Stimulated activated CD4-positive, alpha-beta T cell treated with anti-CD3 and anti-CD28 coated beads, Interleukin-15, amount 100 ng/mL, for 24 hours (primary cell): ENCODE data around the gene CCR5.
"Not testable (repeated sequence)": the region's sequence is repeated elsewhere in the genome, so short reads cannot be mapped to it uniquely, and the experiment has no call there.

Experiments used
- DNase-seq: peaks from one replicate; pipeline ENCODE4 v3.0.0-alpha.2; 2020

CCR5 gene

DNA sequence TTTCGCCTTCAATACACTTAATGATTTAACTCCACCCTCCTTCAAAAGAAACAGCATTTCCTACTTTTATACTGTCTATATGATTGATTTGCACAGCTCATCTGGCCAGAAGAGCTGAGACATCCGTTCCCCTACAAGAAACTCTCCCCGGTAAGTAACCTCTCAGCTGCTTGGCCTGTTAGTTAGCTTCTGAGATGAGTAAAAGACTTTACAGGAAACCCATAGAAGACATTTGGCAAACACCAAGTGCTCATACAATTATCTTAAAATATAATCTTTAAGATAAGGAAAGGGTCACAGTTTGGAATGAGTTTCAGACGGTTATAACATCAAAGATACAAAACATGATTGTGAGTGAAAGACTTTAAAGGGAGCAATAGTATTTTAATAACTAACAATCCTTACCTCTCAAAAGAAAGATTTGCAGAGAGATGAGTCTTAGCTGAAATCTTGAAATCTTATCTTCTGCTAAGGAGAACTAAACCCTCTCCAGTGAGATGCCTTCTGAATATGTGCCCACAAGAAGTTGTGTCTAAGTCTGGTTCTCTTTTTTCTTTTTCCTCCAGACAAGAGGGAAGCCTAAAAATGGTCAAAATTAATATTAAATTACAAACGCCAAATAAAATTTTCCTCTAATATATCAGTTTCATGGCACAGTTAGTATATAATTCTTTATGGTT, at the start of gene CCR5:
Gene CCR5, plus strand, starts transcription at position 108 of the 680 bp plus-strand sequence. CDS start 1,957 bp downstream, outside the sequence.
- DNase-seq = peak; percentile 32

DNA sequence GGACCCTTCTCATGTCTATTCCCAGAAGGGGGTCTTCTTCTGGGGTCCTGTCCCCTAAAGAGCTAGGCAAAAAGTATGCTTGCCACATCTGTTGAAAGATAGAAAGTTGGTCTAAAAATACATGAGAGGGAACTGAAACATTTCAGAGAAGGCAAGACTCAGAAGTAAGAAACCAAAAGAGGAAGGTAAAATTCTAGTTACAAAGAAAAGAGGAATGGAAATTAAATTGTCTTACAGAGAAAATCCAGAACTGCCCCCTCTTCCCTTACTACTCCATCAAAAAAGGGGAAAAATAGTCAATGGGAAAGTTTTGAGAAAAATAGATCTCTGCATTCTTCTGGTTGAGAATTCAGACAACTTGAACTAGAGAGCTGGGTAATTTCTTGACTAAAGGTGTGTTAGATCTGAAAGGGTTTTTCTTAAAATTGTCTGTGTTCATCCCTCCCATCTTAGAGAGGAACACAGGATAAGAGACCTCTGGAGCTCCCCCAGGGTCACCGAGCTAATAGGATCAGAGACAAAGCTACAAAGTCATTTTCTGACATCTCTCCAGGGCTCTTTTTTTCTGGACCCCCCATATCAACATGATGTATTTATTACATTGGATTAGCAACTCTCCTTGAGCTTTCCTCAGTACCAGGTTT, 49.2 kb upstream of the CCR5 start:
- DNase-seq = no peak

DNA sequence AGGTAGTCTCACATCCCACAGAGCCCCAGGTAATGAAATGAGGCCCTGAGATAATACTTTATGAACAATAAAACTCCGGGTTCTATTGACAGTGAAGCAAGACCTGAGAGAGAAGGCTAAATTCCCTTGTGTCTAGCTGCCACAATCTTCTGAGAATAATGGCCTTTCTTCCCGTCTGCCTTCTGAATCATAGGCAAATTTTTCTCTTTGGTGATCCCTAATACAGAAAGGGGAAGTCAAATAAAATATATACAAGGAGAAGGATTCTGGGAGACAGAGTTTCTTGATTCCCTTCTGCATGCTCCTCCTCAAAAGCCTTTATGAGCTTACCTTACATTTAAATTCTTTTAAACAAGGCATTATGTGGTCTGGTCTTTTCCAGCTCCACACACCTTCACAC, 46.7 kb upstream of the CCR5 start:
- DNase-seq = no peak

DNA sequence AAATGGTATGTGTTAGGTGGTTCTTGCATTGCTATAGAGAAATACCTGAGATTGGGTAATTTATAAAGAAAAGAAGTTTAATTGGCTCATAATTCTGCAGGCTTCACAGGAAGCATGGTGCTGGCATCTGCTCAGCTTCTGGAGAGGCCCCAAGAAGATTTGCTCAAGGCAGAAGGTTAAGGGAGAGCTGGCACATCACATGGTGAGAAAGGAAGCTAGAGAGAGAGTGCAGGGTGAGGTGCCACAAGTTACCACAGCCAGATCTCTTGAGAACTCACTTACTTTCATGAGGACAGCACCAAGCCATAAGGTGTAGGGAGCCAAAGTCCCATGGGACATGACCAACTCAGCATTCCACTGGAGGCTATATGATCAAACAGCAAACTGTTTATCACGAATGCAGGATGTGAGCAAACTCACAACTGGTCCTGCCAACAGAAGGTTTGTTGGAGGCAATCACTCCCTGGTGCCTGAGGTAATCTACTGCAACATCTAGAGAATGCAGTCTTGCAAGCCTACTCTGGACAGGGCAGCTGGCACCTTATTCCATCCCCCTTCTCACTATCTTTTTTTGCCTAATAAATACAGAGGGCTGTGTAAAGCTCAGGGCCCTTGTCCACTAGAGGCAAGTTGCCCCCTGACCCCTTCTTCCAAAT, 45.0 kb upstream of the CCR5 start:
- no peak for DNase-seq

DNA sequence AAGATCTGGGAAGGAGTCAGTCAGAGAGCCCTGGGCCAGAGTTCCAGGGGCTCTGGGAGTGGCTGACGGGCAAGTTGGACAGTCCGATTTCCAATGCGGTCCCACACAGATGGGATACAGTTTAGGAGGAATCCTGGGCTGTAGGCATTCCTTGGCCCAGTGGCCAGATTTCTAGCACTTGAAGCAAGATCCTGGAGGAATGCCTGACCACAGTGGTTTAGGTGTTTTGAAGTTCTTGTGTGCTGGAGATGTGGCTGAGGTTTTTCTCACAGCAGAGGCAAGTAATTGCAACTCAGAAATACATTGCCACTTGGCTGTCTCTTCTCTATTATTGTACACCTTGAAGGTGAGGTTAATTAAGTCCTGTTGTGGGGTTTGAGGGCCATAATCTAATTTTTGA, 40.1 kb upstream of the CCR5 start:
- DNase-seq = not testable (repeated sequence)

DNA sequence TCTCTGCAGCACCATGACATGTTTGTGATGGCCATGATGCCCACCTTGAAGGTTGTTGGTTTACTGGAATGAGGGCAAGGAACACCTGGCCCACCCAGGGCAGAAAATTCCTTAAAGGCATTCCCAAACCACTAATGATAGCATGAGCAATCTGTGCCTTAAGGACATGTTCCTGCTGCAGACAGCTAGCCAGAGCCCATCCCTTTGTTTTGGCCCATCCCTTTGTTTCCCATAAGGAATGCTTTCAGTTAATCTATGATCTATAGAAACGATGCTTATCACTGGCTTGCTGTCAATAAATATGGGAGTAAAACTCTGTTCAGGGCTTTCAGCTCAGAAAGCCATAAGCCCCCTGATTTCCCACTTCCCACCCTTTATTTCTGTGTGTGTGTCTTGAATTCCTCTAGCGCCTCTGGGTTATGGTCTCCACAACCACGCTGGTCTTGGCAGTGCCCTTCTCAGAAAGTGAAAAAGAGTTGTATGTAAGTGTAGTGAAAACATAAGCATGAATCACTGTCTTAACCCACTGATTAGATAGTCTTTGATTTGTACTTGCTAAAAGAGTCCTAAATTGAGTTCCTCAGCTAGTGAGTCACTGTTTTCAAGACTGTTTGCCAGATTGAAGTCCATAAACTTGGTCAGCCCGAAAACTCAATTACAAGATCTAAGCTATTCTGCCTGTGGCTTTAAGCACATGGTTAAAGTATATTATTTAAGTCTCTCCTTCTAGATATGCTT, 35.8 kb upstream of the CCR5 start:
- DNase-seq = peak; percentile 25

DNA sequence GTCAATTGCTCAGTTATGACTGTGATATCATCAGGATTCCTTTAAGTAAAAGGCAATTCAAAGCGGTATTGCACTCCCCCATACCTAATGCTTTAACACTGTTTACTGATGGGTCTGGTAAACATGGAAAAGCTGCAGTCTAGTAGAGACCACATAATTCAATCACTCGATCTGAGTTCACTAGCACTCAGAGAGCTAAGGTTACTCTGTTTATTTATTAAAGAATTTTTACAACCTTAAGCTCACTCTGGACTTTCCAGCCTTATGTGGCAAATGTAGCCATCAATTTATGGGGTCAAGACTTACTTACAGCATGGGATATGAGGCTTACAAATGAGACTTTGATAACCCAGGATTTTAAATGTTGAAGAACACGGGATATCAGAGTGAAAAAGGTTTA, 35.2 kb upstream of the CCR5 start:
- no peak for DNase-seq

DNA sequence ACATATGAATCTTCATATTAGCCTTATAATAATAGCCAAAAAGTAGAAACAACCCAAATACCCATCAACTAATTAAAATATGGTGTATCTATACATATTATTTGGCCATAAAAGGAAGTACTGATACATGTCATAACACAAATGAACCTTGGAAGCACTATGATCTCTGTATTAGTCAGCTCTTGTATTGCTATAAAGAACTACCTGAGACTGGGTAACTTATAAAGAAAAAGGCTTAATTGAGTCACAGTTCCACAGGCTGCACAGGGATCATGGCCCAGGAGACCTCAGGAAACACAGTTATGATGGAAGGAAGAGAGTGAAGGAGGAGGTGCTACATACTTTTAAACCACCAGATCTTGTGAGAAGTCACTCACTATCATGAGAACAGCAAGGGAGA, 32.8 kb upstream of the CCR5 start:
- DNase-seq = no peak

DNA sequence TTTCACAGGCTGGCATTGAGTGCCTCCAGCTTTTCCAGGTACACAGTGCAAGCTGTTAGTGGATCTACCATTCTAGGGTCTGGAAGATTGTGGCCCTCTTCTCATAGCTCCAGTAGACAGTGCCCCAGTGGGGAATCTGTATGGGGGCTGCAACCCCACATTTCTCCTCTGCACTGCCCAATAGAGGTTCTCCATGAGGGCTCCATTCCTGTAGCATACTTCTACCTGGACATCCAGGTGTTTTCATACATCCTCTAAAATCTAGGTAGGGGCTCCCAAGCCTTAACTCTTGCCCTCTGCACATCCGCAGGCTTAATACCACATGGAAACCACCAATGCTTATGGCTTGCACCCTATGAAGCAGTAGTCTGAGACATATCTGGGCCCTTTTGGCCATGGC, 31.9 kb upstream of the CCR5 start:
- DNase-seq = no peak

DNA sequence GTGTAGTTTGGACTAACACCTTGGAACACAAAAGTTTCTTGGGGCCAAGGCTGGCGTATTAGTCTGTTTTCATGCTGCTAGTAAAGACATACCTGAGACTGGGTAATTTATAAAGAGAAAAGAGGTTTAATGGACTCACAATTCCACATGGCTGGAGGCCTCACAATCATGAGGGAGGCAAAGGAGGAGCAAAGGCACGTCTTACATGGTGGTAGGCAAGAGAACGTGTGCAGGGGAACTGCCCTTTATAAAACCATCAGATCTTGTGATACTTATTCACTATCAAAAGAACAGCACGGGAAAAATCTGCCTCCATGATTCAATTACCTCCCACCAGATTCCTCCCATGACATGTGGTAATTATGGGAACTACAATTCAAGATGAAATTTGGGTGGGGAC, 26.3 kb upstream of the CCR5 start:
- no peak for DNase-seq

DNA sequence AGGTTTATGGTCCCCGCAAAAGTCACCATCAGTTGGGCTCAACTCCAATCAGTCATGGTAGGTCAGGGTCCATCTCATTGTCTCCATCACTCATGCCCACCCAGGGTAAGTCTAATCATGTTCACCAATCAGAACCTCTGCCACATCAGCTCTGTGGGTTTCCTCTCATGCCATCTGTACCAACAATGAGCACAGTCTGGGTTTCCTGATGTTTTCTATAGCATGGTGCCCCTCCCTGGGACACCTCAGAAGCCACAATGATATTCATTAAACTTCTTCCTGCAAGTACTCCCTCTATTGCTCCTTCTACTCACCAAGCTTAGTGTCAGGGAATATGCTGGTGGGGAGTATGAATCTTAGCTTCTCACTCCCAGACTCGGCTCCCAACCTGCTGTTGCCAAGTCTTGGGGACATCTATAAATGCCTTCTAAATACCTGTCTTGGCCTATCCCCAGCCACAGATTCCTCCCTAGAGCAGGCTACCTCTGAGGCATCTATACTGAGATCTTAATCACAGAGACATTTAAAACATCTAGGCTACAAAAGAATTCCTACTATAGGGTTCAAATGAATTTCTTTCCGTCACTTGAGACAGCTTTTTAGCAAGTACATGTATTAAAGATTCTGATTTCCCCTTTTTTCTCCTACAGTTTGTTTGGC, 21.8 kb upstream of the CCR5 start:
- DNase-seq = no peak

DNA sequence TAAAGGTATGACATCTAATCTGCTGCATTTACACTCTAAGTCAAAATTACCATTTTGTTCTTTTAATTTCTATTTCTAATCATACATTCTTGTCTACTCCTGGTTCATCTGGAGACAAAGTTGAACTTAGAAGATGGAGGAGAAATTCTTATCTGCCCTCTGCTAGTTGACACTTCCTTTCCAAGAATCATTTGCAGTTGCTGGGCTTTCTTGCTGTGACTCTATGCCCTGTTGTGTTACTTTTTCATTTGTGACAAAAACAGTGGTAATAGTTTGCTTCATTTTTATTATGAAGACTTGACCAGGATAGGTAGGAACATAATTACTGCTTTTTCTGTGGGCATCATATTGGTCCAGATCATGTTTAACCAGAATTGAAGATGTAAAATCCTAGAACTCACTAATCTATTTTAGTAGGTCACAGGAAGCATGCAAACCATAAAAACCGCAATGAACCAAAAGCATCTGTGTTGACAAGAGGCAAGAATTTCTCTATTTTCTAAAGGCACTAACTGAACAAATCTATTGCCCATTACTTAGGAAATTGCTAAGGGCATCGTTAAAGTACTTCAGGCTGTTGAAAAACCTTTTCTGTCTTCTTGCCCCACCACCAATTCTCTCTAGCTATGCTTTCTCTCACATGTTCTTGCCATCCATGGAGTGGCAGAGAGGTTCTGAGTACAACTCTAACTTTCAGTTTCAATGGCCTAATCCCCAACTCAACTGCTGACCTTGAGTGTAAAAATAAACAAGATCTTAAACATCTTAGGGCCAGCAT, 21.1 kb upstream of the CCR5 start:
- no peak for DNase-seq

DNA sequence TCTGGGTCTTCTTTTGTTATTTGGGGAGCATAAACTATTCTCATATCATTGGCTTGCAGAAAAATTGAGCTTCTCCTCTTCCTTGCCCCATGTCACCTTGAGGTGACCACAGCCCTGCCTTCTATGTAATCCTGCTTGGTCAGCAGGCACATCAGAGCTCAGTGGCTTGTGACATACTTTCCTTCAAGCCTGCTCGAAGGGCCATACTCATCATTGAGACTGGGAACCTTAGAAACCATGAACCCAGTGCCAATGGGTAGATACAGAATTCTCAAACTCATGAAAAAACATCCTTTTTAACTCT, 20.5 kb upstream of the CCR5 start:
- DNase-seq = no peak

DNA sequence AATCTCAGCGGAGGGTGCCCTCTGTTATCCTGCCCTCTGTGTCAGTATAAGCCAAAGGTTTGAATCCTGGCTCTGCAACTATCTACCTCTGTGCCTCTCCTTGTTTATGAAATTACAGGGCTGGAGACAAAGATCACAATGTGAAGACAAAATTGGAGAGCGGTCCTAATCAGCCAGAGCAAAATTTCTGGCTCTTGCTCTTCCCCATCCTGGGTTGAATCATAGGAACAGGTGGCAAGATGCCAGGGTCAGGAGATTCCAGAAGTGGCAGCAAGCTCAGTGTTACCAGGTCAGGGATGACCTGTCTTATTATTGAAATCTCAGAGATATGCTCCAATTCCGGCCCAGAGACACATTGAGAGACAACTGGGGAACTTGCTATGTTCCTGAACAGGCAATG, 19.1 kb upstream of the CCR5 start:
- DNase-seq = no peak

DNA sequence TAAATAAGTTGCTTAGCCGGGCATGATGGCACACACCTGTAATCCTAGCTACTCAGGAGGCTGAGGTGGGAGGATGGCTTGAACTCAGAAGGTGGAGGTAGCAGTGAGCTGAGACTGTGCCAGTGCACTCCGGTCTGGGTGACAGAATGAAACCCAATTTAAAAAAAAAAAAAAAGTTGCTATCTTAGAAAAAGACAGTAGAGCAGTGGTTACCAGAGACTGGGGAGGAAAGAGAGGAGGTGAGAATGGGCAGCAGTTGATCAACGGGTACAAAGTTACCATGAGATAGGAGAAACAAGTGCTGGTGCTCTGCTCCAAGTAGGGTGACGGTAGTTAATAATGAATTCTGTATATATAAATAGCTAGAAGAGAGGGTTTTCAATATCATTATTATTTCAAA, 17.7 kb upstream of the CCR5 start:
- no peak for DNase-seq

DNA sequence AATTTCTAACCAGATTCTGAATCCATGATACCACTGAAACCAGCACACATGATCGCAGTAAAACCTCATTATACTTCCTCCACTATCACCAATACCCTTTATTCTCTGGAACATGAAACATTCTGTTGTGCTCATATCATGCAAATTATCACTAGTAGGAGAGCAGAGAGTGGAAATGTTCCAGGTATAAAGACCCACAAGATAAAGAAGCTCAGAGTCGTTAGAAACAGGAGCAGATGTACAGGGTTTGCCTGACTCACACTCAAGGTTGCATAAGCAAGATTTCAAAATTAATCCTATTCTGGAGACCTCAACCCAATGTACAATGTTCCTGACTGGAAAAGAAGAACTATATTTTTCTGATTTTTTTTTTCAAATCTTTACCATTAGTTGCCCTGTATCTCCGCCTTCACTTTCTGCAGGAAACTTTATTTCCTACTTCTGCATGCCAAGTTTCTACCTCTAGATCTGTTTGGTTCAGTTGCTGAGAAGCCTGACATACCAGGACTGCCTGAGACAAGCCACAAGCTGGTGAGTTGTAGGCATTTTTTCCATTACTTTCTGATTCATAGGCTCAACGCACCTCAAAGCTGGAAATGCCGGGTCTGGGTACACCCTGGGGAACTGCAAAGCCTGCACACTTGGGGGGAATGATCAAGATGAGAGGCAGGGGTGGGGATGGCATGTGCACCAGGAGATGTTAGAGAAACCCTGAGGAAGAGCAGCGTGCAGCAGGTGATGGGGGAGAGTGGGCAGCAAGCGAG, 16.9 kb upstream of the CCR5 start, which contains the start of gene CCR2:
Gene CCR2, plus strand, starts transcription at position 465 of the 764 bp plus-strand sequence. CDS start 3,417 bp downstream, outside the sequence.
- peak; percentile 57 for DNase-seq

DNA sequence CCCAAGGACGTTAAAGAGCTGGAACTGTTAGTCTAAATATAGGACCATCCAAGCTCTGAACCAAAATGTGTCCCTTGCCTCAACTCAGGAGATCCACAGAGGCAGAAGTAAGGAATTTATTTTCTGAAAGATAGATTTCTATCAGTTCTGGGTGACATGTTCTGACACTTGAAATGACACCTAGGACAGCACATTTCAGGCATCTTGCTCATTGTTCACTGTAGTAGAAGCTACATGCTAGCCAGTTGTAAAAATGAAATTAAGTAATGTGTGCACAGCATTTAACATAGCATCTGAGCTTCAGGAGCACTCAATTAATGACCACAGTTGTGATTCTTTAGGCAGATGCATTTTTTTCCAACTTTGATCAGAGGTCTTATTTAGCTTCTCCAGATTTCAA, 16.3 kb upstream of the CCR5 start:
- DNase-seq = no peak

DNA sequence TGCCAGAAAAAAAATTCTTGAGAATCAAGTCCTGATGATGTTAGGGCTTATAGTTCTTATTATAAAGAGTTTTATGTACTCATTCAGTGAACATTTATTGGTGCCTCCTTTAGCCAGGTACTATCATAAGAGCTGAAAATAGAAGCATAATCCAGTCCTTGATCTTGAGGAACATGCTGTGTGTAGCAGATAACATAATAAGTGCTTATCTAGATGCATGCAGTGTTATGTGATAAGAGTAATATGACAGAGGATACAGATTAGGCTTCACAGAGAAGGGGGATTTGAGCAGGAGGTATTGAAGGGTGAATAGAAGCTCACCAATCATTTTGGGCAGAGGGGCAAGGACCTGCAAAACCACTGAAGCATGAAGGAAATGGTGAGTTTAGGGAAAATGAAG, 15.8 kb upstream of the CCR5 start:
- no peak for DNase-seq

DNA sequence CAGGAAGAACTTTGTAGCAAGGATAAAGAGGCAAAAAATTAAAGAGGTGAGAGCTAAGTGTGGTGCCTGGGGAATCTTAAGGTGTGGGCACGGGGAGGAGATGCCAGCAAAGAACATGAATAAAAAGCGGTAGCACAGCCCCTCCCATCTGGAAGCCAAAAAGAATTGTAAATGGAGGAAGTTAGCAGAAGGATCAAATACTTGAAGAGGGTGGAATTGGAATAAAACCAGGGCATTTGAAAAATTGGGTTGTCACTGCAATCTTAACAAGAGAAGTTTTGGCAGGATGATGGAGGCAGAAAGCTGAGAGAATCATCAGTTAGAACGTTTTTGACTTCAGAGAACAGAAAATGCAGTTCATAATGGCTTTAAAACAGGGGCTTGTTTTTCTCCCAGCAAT, 14.5 kb upstream of the CCR5 start:
- no peak for DNase-seq

DNA sequence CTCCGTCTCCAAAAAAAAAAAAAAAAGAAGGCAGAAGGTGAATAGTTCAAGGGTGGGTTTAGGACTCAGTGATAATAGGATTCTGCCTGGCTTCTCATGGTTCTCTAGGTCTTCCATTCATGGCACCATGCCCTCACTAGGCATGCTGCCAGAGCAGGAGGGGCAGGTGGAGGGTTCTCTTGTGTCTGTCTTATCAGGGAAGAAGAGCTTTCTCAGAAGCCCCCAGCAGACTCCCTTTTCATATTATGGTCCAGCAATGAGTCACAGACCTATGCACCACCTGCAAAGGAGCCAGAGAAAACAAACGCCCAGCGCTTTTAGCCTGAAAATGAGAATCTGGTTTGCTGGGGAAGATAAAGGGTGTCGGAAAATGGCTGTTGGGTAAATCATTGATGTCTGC, 13.8 kb upstream of the CCR5 start:
- no peak for DNase-seq

DNA sequence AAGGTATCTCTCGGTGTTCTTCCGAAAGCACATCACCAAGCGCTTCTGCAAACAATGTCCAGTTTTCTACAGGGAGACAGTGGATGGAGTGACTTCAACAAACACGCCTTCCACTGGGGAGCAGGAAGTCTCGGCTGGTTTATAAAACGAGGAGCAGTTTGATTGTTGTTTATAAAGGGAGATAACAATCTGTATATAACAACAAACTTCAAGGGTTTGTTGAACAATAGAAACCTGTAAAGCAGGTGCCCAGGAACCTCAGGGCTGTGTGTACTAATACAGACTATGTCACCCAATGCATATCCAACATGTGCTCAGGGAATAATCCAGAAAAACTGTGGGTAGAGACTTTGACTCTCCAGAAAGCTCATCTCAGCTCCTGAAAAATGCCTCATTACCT, 12.3 kb upstream of the CCR5 start:
- no peak for DNase-seq
